GF-D8 (cell line): ENCODE measurements around the gene RPL38.
"Not testable (repeated sequence)": the region's sequence is repeated elsewhere in the genome, so short reads cannot be mapped to it uniquely, and the experiment has no call there.

Experiments used
- DNase-seq: peaks from one replicate; lab custom pipeline; 2025; lab: John Stamatoyannopoulos, UW

RPL38 gene

GRCh38 chr17:74183411-74183810, 20.1 kb upstream of the RPL38 start:
- DNase-seq: no peak

- no peak for DNase-seq
These were observed 17.8 kb upstream of the RPL38 start for GRCh38 chr17:74185571-74186185.

- DNase-seq: no peak
These were observed 17.0 kb upstream of the RPL38 start for GRCh38 chr17:74186498-74186897.

- no peak for DNase-seq
These were observed 15.7 kb upstream of the RPL38 start for GRCh38 chr17:74187761-74188160.

GRCh38 chr17:74188687-74189086, 14.8 kb upstream of the RPL38 start:
- not testable (repeated sequence) for DNase-seq

- DNase-seq: no peak
These were observed 13.3 kb upstream of the RPL38 start for GRCh38 chr17:74190154-74190553.

- no peak for DNase-seq
These were observed 12.6 kb upstream of the RPL38 start for GRCh38 chr17:74190807-74191406.

- DNase-seq: no peak
These were observed 10.3 kb upstream of the RPL38 start for GRCh38 chr17:74192950-74193781.

GRCh38 chr17:74194682-74195081, 8.8 kb upstream of the RPL38 start:
- no peak for DNase-seq

- no peak for DNase-seq
These were observed 6.7 kb upstream of the RPL38 start for GRCh38 chr17:74196541-74197317.

GRCh38 chr17:74197801-74198200, 5.7 kb upstream of the RPL38 start:
- no peak for DNase-seq

- DNase-seq: no peak
These were observed 4.8 kb upstream of the RPL38 start for GRCh38 chr17:74198694-74199093.

GRCh38 chr17:74199306-74200092, 4.0 kb upstream of the RPL38 start:
- DNase-seq: no peak

GRCh38 chr17:74200112-74200511, 3.4 kb upstream of the RPL38 start:
- no peak for DNase-seq

GRCh38 chr17:74201250-74201649, 2.2 kb upstream of the RPL38 start:
- DNase-seq: no peak

- no peak for DNase-seq
These were observed 1.5 kb upstream of the RPL38 start for GRCh38 chr17:74201948-74202347.

GRCh38 chr17:74202938-74203337, 540 bp upstream of the RPL38 start:
- no peak for DNase-seq

GRCh38 chr17:74204474-74204873, 996 bp downstream of the RPL38 start:
- no peak for DNase-seq

- no peak for DNase-seq
These were observed 1.8 kb downstream of the RPL38 start for GRCh38 chr17:74205274-74205673.

GRCh38 chr17:74206332-74206818, 2.9 kb downstream of the RPL38 start:
- DNase-seq: no peak
